ENCODE results near the gene LIPA. TPM values are rescaled to one million over a fixed set of nuclear protein-coding genes. Genes with fewer than 3 reads are reported as not detected.

The LIPA gene
- total RNA-seq, 4 donors from 2014 or later, result 29.1 to 45.8 (median 33.9) TPM

- DNase-seq, result no peak
- Histone ChIP-seq H3K27me3 (no peaks in the 10 kb centered on the region), H3K4me1 (peaks cover 3 to 7% of the 10 kb centered on the region in 2 donors), H3K27ac (no peak overlapping the region), H3K9me3 (no peaks in the 10 kb centered on the region), H3K4me3 (replicated peaks in 1 of 3) (no peak overlapping the region), H3K36me3 (no peaks in the 10 kb centered on the region)
- TF ChIP-seq POLR2A (IDR thresholded peaks at IDR 0.05), result no peak
- WGBS, 2 donors, result 91 to 97% methylated on average over 3 of the region's 3 CpGs
- intact Hi-C loops (cut with DNase I), result no loop called here
These were observed 10.5 kb downstream of the LIPA start for GRCh38 chr10:89241026-89241425.

GRCh38 chr10:89240519-89240918 lies 11.1 kb downstream of the LIPA start:
- Histone ChIP-seq H3K36me3 (no peaks in the 10 kb centered on the region), H3K9me3 (no peaks in the 10 kb centered on the region), H3K4me1 (peaks cover 3 to 7% of the 10 kb centered on the region in 2 donors), H3K27me3 (no peaks in the 10 kb centered on the region), H3K27ac (no peak overlapping the region), H3K4me3 (replicated peaks in 1 of 3) (no peak overlapping the region)
- TF ChIP-seq POLR2A (IDR thresholded peaks at IDR 0.05) (no peak), CTCF (IDR thresholded peaks at IDR 0.05) (no peak)
- intact Hi-C loops (cut with DNase I), result no loop called here
- WGBS, 2 donors, result 59 to 96% methylated on average over 3 of the region's 3 CpGs
- DNase-seq, result no peak

GRCh38 chr10:89238956-89239644 lies 12.5 kb downstream of the LIPA start:
- Histone ChIP-seq H3K27ac (no peak overlapping the region), H3K9me3 (no peaks in the 10 kb centered on the region), H3K36me3 (no peaks in the 10 kb centered on the region), H3K4me1 (peaks cover 3 to 10% of the 10 kb centered on the region in 2 donors), H3K4me3 (replicated peaks in 1 of 3) (no peak overlapping the region), H3K27me3 (no peaks in the 10 kb centered on the region)
- TF ChIP-seq CTCF (IDR thresholded peaks at IDR 0.05), result no peak
- no peak for TF ChIP-seq POLR2A (IDR thresholded peaks at IDR 0.05)
- intact Hi-C loops (cut with DNase I), result no loop called here
- 91 to 94% methylated on average over 5 of the region's 5 CpGs for WGBS, 2 donors
- no peak for DNase-seq

- no peaks in the 10 kb centered on the region for H3K36me3 ChIP-seq
- H3K27me3 ChIP-seq, result no peaks in the 10 kb centered on the region
- intact Hi-C loops (cut with DNase I), result no loop called here
- no peak overlapping the region for H3K4me3 ChIP-seq (replicated peaks in 1 of 3)
- H3K4me1 ChIP-seq, result peaks cover 3 to 10% of the 10 kb centered on the region in 2 donors
- H3K9me3 ChIP-seq, result no peaks in the 10 kb centered on the region
- DNase-seq, result no peak
- no peak overlapping the region for H3K27ac ChIP-seq
- TF ChIP-seq POLR2A (IDR thresholded peaks at IDR 0.05), result no peak
- no peak for TF ChIP-seq CTCF (IDR thresholded peaks at IDR 0.05)
These were observed 13.7 kb downstream of the LIPA start for GRCh38 chr10:89237849-89238248.

- WGBS, 2 donors, result 88 to 91% methylated on average over 4 of the region's 4 CpGs
- TF ChIP-seq POLR2A (IDR thresholded peaks at IDR 0.05) (no peak), CTCF (IDR thresholded peaks at IDR 0.05) (no peak)
- intact Hi-C loops (cut with DNase I), result no loop called here
- no peaks in the 10 kb centered on the region for H3K27me3 ChIP-seq
- no peak for DNase-seq
- no peaks in the 10 kb centered on the region for H3K9me3 ChIP-seq
- H3K4me1 ChIP-seq, result peaks cover under 1 to 3% of the 10 kb centered on the region in 2 donors
- no peaks in the 10 kb centered on the region for H3K36me3 ChIP-seq
- H3K4me3 ChIP-seq (replicated peaks in 1 of 3), result no peak overlapping the region
- no peak overlapping the region for H3K27ac ChIP-seq
These were observed 15.3 kb downstream of the LIPA start for GRCh38 chr10:89236226-89236797.
